Measurements from ENCODE around the gene EMP2. TPM values are rescaled to one million over a fixed set of nuclear protein-coding genes. Genes with fewer than 3 reads are reported as not detected.

Gene EMP2
- polyA plus RNA-seq, 1 donor from 2014 or later, result 0.14 TPM

DNA sequence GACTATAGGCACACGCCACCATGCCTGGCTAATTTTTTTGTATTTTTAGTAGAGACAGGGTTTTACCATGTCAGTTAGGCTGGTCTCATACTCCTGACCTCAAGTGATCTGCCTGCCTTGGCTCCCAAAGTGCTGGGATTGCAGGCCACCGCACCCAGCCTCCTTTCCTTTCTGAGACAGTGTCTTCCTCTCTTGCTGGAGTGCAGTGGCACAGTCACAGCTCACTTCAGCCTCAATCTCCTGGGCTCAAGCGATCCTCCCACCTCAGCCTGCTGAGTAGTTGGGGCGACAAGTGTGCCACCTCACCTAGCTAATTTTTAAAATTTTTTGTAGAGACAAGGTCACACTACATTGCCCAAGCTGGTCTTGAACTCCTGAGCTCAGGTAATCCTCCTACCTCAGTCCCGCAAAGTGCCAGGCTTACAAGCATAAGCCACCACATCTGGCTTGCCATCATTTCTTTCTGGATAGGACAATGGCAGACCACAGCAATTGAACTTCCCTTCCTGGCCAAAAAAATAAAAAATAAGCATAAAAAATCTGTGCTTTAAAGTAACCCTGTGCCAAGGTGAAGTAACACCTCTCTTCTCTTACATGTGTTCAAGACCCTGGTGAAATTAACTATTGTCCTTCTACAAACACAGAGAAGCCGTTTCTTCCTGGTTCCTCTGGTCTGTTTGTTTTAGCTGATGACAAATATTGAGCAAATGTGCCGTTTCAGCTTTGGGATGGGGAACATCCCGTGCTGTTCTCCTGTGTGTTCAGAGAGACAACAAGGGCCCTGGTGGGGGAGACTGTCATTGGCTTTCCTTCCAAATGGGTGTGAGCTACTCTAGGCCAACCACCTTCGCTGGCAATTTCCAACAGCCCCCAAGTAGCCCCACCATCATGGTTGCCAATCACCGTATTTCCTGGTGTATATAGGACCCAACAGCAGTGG lies 60.2 kb downstream of the EMP2 start:
- H3K4me3 ChIP-seq (ENCODE audit: low read length), result no peak overlapping the region
- no peak for TF ChIP-seq MXI1 (conservative IDR thresholded peaks at IDR 0.05; ENCODE audit: poor library complexity, severe bottlenecking)
- TF ChIP-seq RAD21 (conservative IDR thresholded peaks at IDR 0.05), result no peak
- TF ChIP-seq, protein P1, sequence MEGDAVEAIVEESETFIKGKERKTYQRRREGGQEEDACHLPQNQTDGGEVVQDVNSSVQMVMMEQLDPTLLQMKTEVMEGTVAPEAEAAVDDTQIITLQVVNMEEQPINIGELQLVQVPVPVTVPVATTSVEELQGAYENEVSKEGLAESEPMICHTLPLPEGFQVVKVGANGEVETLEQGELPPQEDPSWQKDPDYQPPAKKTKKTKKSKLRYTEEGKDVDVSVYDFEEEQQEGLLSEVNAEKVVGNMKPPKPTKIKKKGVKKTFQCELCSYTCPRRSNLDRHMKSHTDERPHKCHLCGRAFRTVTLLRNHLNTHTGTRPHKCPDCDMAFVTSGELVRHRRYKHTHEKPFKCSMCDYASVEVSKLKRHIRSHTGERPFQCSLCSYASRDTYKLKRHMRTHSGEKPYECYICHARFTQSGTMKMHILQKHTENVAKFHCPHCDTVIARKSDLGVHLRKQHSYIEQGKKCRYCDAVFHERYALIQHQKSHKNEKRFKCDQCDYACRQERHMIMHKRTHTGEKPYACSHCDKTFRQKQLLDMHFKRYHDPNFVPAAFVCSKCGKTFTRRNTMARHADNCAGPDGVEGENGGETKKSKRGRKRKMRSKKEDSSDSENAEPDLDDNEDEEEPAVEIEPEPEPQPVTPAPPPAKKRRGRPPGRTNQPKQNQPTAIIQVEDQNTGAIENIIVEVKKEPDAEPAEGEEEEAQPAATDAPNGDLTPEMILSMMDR (IDR thresholded peaks at IDR 0.05; ENCODE audit: poor library complexity, severe bottlenecking), result no peak
- TF ChIP-seq SMC3 (conservative IDR thresholded peaks at IDR 0.05; ENCODE audit: poor library complexity), result no peak
- no peak for TF ChIP-seq TAF1 (IDR thresholded peaks at IDR 0.05; ENCODE audit: low read depth)
- TF ChIP-seq POLR2AphosphoS5 (IDR thresholded peaks at IDR 0.05), result no peak
- TF ChIP-seq, protein P2, sequence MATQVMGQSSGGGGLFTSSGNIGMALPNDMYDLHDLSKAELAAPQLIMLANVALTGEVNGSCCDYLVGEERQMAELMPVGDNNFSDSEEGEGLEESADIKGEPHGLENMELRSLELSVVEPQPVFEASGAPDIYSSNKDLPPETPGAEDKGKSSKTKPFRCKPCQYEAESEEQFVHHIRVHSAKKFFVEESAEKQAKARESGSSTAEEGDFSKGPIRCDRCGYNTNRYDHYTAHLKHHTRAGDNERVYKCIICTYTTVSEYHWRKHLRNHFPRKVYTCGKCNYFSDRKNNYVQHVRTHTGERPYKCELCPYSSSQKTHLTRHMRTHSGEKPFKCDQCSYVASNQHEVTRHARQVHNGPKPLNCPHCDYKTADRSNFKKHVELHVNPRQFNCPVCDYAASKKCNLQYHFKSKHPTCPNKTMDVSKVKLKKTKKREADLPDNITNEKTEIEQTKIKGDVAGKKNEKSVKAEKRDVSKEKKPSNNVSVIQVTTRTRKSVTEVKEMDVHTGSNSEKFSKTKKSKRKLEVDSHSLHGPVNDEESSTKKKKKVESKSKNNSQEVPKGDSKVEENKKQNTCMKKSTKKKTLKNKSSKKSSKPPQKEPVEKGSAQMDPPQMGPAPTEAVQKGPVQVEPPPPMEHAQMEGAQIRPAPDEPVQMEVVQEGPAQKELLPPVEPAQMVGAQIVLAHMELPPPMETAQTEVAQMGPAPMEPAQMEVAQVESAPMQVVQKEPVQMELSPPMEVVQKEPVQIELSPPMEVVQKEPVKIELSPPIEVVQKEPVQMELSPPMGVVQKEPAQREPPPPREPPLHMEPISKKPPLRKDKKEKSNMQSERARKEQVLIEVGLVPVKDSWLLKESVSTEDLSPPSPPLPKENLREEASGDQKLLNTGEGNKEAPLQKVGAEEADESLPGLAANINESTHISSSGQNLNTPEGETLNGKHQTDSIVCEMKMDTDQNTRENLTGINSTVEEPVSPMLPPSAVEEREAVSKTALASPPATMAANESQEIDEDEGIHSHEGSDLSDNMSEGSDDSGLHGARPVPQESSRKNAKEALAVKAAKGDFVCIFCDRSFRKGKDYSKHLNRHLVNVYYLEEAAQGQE (IDR thresholded peaks at IDR 0.05; ENCODE audit: borderline replicate concordance), result no peak
- no peak for TF ChIP-seq EZH2 (IDR thresholded peaks at IDR 0.05; ENCODE audit: borderline replicate concordance, insufficient read depth, low read length, poor library complexity, severe bottlenecking)
- TF ChIP-seq EP300 (conservative IDR thresholded peaks at IDR 0.05; ENCODE audit: poor library complexity, severe bottlenecking), result no peak
- H3K9me2 ChIP-seq (ENCODE audit: insufficient read depth, low read length), result no peaks in the 10 kb centered on the region
- H3K9me3 ChIP-seq (ENCODE audit: low read length), result no peaks in the 10 kb centered on the region
- H3K9ac ChIP-seq (ENCODE audit: low read length), result no peak overlapping the region
- no peaks in the 10 kb centered on the region for H3K27me3 ChIP-seq (ENCODE audit: insufficient read depth, low read depth, low read length)
- H3K27ac ChIP-seq (ENCODE audit: low read length), result no peak overlapping the region
- H3K4me2 ChIP-seq (ENCODE audit: low read length), result no peak overlapping the region
- no peaks in the 10 kb centered on the region for H3F3A ChIP-seq (ENCODE audit: insufficient read depth, low read length, poor library complexity, severe bottlenecking)
- H2AFZ ChIP-seq (ENCODE audit: low read depth, low read length), result no peak overlapping the region
- H3K36me3 ChIP-seq (ENCODE audit: insufficient read depth, low read length), result no peaks in the 10 kb centered on the region
- H4K20me1 ChIP-seq (ENCODE audit: insufficient read depth), result no peaks in the 10 kb centered on the region
- H3K79me2 ChIP-seq (replicated peaks; ENCODE audit: insufficient read depth, low read length), result no peaks in the 10 kb centered on the region

DNA sequence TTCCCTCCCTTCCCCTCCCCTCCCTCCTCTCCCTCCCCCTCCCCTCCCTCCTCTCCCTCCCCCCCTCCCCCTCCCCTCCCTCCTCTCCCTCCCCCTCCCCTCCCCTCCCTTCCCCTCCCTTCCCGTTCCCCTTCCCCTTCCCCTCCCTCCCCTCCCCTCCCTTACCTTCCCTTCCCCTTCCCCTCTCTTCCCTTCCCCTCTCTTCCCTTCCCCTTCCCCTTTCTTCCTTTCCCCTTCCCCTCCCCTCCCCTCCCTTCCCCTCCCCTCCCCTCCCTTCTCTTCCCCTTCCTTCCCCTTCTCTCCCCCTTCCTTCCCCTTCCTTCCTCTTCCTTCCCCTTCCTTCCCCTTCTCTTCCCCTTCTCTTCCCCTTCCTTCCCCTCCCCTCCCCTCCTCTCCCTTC lies 61.1 kb downstream of the EMP2 start:
- Histone ChIP-seq H3K9me2 (ENCODE audit: insufficient read depth, low read length) (no peaks in the 10 kb centered on the region), H3K36me3 (ENCODE audit: insufficient read depth, low read length) (no peaks in the 10 kb centered on the region), H3K4me2 (ENCODE audit: low read length) (no peak overlapping the region), H3K9me3 (ENCODE audit: low read length) (no peaks in the 10 kb centered on the region), H3F3A (ENCODE audit: insufficient read depth, low read length, poor library complexity, severe bottlenecking) (no peaks in the 10 kb centered on the region), H3K27me3 (ENCODE audit: insufficient read depth, low read depth, low read length) (no peaks in the 10 kb centered on the region), H3K27ac (ENCODE audit: low read length) (no peak overlapping the region), H3K9ac (ENCODE audit: low read length) (no peak overlapping the region), H2AFZ (ENCODE audit: low read depth, low read length) (no peak overlapping the region), H3K4me3 (ENCODE audit: low read length) (no peak overlapping the region), H4K20me1 (ENCODE audit: insufficient read depth) (no peaks in the 10 kb centered on the region), H3K79me2 (replicated peaks; ENCODE audit: insufficient read depth, low read length) (no peaks in the 10 kb centered on the region)
- TF ChIP-seq, protein P1 (IDR thresholded peaks at IDR 0.05; ENCODE audit: poor library complexity, severe bottlenecking), result no peak
- TF ChIP-seq MXI1 (conservative IDR thresholded peaks at IDR 0.05; ENCODE audit: poor library complexity, severe bottlenecking), result no peak
- no peak for TF ChIP-seq SMC3 (conservative IDR thresholded peaks at IDR 0.05; ENCODE audit: poor library complexity)
- TF ChIP-seq EP300 (conservative IDR thresholded peaks at IDR 0.05; ENCODE audit: poor library complexity, severe bottlenecking), result no peak
- no peak for TF ChIP-seq TAF1 (IDR thresholded peaks at IDR 0.05; ENCODE audit: low read depth)
- TF ChIP-seq POLR2AphosphoS5 (IDR thresholded peaks at IDR 0.05), result no peak
- no peak for TF ChIP-seq RAD21 (conservative IDR thresholded peaks at IDR 0.05)
- no peak for TF ChIP-seq EZH2 (IDR thresholded peaks at IDR 0.05; ENCODE audit: borderline replicate concordance, insufficient read depth, low read length, poor library complexity, severe bottlenecking)
- TF ChIP-seq, protein P2 (IDR thresholded peaks at IDR 0.05; ENCODE audit: borderline replicate concordance), result no peak

All from neural cell (in vitro differentiated cells).